MCF 10A (cell line): ENCODE data around the gene P4HA2. TPM values are rescaled to one million over a fixed set of nuclear protein-coding genes. Genes with fewer than 3 reads are reported as not detected.
A peak's percentile ranks its signal among the peaks of the same experiment; 100 is the strongest.

Experiments
- BruUV-seq: library from RNA; stranded (reverse); fragments of 400-500 nt; replicated peaks from 2 replicates; lab custom pipeline; 2021; lab: Mats Ljungman, UMichigan
- CTCF ChIA-PET: fragments of 300-600 bp; sonication (Branson Sonifier 250); formaldehyde crosslinking; extraction: SDS; loops from one replicate; lab custom pipeline; 2021; ENCODE audit warnings: antibody characterized with exemption, inconsistent platforms; lab: Yijun Ruan, JAX
- POLR2A ChIA-PET: fragments of 300-600, 350-650 bp; sonication (Branson Sonifier 250); formaldehyde crosslinking; extraction: SDS; loops from one replicate; lab custom pipeline; 2020; ENCODE audit warnings: antibody characterized with exemption, inconsistent platforms; lab: Yijun Ruan, JAX
- DNase-seq: peaks from one replicate; pipeline ENCODE4 v3.0.0-alpha.2; 2018; ENCODE audit not compliant: unreplicated experiment
- H3K27ac Mint-ChIP-seq: one replicate; pipeline ENCODE4 v1.8.0; 2022; ENCODE audit warnings: mild to moderate bottlenecking, low read depth, mixed read lengths; ENCODE audit not compliant: unreplicated experiment
- H3K27me3 Mint-ChIP-seq: one replicate; pipeline ENCODE4 v1.8.0; 2022; ENCODE audit warnings: mixed read lengths; ENCODE audit not compliant: insufficient read depth, unreplicated experiment
- H3K36me3 Mint-ChIP-seq: one replicate; pipeline ENCODE4 v1.8.0; 2022; ENCODE audit warnings: mild to moderate bottlenecking, moderate library complexity, mixed read lengths; ENCODE audit not compliant: insufficient read depth, unreplicated experiment
- H3K4me1 Mint-ChIP-seq: one replicate; pipeline ENCODE4 v1.8.0; 2022; ENCODE audit warnings: mixed read lengths; ENCODE audit not compliant: insufficient read depth, unreplicated experiment
- H3K4me3 Mint-ChIP-seq: one replicate; pipeline ENCODE4 v1.8.0; 2022; ENCODE audit warnings: mild to moderate bottlenecking, moderate library complexity, mixed read lengths; ENCODE audit not compliant: unreplicated experiment
- H3K9me3 Mint-ChIP-seq: one replicate; pipeline ENCODE4 v1.8.0; 2022; ENCODE audit warnings: mixed read lengths; ENCODE audit not compliant: unreplicated experiment
- CTCF ChIP-seq: fragments of 200-600 bp; IDR thresholded peaks from one replicate; pipeline ENCODE4 v1.8.0; 2022; ENCODE audit warnings: antibody characterized with exemption, mild to moderate bottlenecking; ENCODE audit not compliant: unreplicated experiment
- intact Hi-C: fragments of 100-400 bp; cut with micrococcal nuclease; formaldehyde crosslinking; loops from 2 replicates; pipeline ENCODE4 v1.14.1; 2022
- total RNA-seq: library from RNA; stranded (reverse); gene quantifications from 2 replicates; pipeline ENCODE4 v1.2.3, GENCODE V29; 2022

P4HA2 gene
- total RNA-seq, 1 experiment from 2014 or later = 53.1 TPM

- H3K36me3 Mint-ChIP-seq = peaks cover 4% of the 10 kb centered on the region
- intact Hi-C loops = no loop called here
- BruUV-seq = no TSS peak
- peaks cover 26% of the 10 kb centered on the region for H3K4me1 Mint-ChIP-seq
- no peak for DNase-seq
- POLR2A ChIA-PET = interaction anchor here (0.6 to 2.6 kb wide), 2 partner anchors 11 to 42 kb away, joined by 4 to 11 read pairs; partner anchors contain the start of gene SLC22A4
- peak overlapping the region; percentile 70 for H3K27ac Mint-ChIP-seq
- H3K9me3 Mint-ChIP-seq = peaks cover 7% of the 10 kb centered on the region
- no peak for TF ChIP-seq CTCF
- no peak overlapping the region for H3K4me3 Mint-ChIP-seq
- CTCF ChIA-PET = interaction anchor here (0.6 to 10.9 kb wide), 10 partner anchors 9 to 186 kb away, joined by 3 to 181 read pairs (median 6); no protein-coding TSS in a partner anchor
- no peaks in the 10 kb centered on the region for H3K27me3 Mint-ChIP-seq
Measured at GRCh38 chr5:132251220-132251725, 23.6 kb upstream of the P4HA2 start.

- H3K36me3 Mint-ChIP-seq = peaks cover 4% of the 10 kb centered on the region
- no peak for TF ChIP-seq CTCF
- no peak for DNase-seq
- peaks cover 19% of the 10 kb centered on the region for H3K4me1 Mint-ChIP-seq
- H3K9me3 Mint-ChIP-seq = peaks cover 7% of the 10 kb centered on the region
- H3K27me3 Mint-ChIP-seq = no peaks in the 10 kb centered on the region
- no peak overlapping the region for H3K27ac Mint-ChIP-seq
- no peak overlapping the region for H3K4me3 Mint-ChIP-seq
- POLR2A ChIA-PET = interaction anchor here (0.6 to 2.6 kb wide), 3 partner anchors 12 to 247 kb away, joined by 4 to 11 read pairs (median 6); partner anchors contain the start of gene SLC22A4
- intact Hi-C loops = no loop called here
- no TSS peak for BruUV-seq
- CTCF ChIA-PET = interaction anchor here (0.7 to 10.9 kb wide), 10 partner anchors 9 to 235 kb away, joined by 3 to 181 read pairs (median 4); partner anchors contain the start of gene P4HA2
Measured at GRCh38 chr5:132250547-132250946, 22.9 kb upstream of the P4HA2 start.

- H3K9me3 Mint-ChIP-seq = peaks cover 14% of the 10 kb centered on the region
- H3K4me1 Mint-ChIP-seq = peaks cover 12% of the 10 kb centered on the region
- H3K27ac Mint-ChIP-seq = no peak overlapping the region
- H3K27me3 Mint-ChIP-seq = no peaks in the 10 kb centered on the region
- ChIA-PET CTCF (interaction anchor here (0.7 to 10.9 kb wide), 4 partner anchors 8 to 255 kb away, joined by 3 to 181 read pairs (median 3); no protein-coding TSS in a partner anchor), POLR2A (interaction anchor here (1.3 to 2.1 kb wide), 2 partner anchors 9 to 13 kb away, joined by 4 to 8 read pairs; no protein-coding TSS in a partner anchor)
- no peak for TF ChIP-seq CTCF
- DNase-seq = no peak
- H3K36me3 Mint-ChIP-seq = no peaks in the 10 kb centered on the region
- intact Hi-C loops = no loop called here
- H3K4me3 Mint-ChIP-seq = no peak overlapping the region
- no TSS peak for BruUV-seq
Measured at GRCh38 chr5:132246806-132247205, 19.2 kb upstream of the P4HA2 start.

GRCh38 chr5:132245593-132245992, 17.9 kb upstream of the P4HA2 start:
- BruUV-seq = no TSS peak
- H3K27me3 Mint-ChIP-seq = no peaks in the 10 kb centered on the region
- no peak for DNase-seq
- intact Hi-C loops = no loop called here
- peaks cover 12% of the 10 kb centered on the region for H3K4me1 Mint-ChIP-seq
- CTCF ChIA-PET = interaction anchor here (0.9 to 10.9 kb wide), 6 partner anchors 7 to 255 kb away, joined by 3 to 181 read pairs (median 4); no protein-coding TSS in a partner anchor
- H3K9me3 Mint-ChIP-seq = peaks cover 14% of the 10 kb centered on the region
- no peak overlapping the region for H3K27ac Mint-ChIP-seq
- POLR2A ChIA-PET = no interaction called here
- TF ChIP-seq CTCF = no peak
- H3K4me3 Mint-ChIP-seq = no peak overlapping the region
- H3K36me3 Mint-ChIP-seq = no peaks in the 10 kb centered on the region
